ENCODE data around the gene LHFPL6.

Gene LHFPL6

GRCh38 chr13:39452834-39453233 lies 150.2 kb downstream of the LHFPL6 start:
- Histone ChIP-seq H3K36me3 (ENCODE audit: insufficient read depth, low read length) (no peaks in the 10 kb centered on the region), H3K9me3 (ENCODE audit: insufficient read depth, low read length, severe bottlenecking) (no peaks in the 10 kb centered on the region), H3K4me2 (ENCODE audit: insufficient read depth, low read length) (no peak overlapping the region), H3K9ac (ENCODE audit: low read depth, low read length) (no peak overlapping the region), H3K27me3 (ENCODE audit: insufficient read depth, low read length, poor library complexity) (no peaks in the 10 kb centered on the region), H3K79me2 (ENCODE audit: insufficient read depth, low read length) (no peaks in the 10 kb centered on the region), H3K4me3 (ENCODE audit: low read depth in 1 of 2, low read length in 2 of 2) (no peak overlapping the region), H3K4me1 (ENCODE audit: insufficient read depth, low read length) (no peaks in the 10 kb centered on the region), H3K27ac (ENCODE audit: low read length) (no peak overlapping the region), H2AFZ (ENCODE audit: low read depth, low read length) (no peak overlapping the region), H4K20me1 (ENCODE audit: insufficient read depth, low read length) (no peaks in the 10 kb centered on the region)
- ATAC-seq (ENCODE audit: insufficient read depth, low read depth): no peak
- no peak for TF ChIP-seq EZH2 (IDR thresholded peaks at IDR 0.05; ENCODE audit: borderline replicate concordance, low read depth, low read length, severe bottlenecking)
- TF ChIP-seq, protein P1, sequence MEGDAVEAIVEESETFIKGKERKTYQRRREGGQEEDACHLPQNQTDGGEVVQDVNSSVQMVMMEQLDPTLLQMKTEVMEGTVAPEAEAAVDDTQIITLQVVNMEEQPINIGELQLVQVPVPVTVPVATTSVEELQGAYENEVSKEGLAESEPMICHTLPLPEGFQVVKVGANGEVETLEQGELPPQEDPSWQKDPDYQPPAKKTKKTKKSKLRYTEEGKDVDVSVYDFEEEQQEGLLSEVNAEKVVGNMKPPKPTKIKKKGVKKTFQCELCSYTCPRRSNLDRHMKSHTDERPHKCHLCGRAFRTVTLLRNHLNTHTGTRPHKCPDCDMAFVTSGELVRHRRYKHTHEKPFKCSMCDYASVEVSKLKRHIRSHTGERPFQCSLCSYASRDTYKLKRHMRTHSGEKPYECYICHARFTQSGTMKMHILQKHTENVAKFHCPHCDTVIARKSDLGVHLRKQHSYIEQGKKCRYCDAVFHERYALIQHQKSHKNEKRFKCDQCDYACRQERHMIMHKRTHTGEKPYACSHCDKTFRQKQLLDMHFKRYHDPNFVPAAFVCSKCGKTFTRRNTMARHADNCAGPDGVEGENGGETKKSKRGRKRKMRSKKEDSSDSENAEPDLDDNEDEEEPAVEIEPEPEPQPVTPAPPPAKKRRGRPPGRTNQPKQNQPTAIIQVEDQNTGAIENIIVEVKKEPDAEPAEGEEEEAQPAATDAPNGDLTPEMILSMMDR (IDR thresholded peaks at IDR 0.05; ENCODE audit: borderline replicate concordance, extremely low read depth, low read length, poor library complexity, severe bottlenecking): no peak
- DNase-seq: no peak

- Histone ChIP-seq H3K4me3 (ENCODE audit: low read depth in 1 of 2, low read length in 2 of 2) (no peak overlapping the region), H3K27ac (ENCODE audit: low read length) (no peak overlapping the region), H3K27me3 (ENCODE audit: insufficient read depth, low read length, poor library complexity) (no peaks in the 10 kb centered on the region), H4K20me1 (ENCODE audit: insufficient read depth, low read length) (no peaks in the 10 kb centered on the region), H3K4me1 (ENCODE audit: insufficient read depth, low read length) (no peaks in the 10 kb centered on the region), H3K9me3 (ENCODE audit: insufficient read depth, low read length, severe bottlenecking) (no peaks in the 10 kb centered on the region), H3K79me2 (ENCODE audit: insufficient read depth, low read length) (no peaks in the 10 kb centered on the region), H3K9ac (ENCODE audit: low read depth, low read length) (no peak overlapping the region), H2AFZ (ENCODE audit: low read depth, low read length) (no peak overlapping the region), H3K36me3 (ENCODE audit: insufficient read depth, low read length) (no peaks in the 10 kb centered on the region), H3K4me2 (ENCODE audit: insufficient read depth, low read length) (no peak overlapping the region)
- no peak for DNase-seq
- no peak for TF ChIP-seq EZH2 (IDR thresholded peaks at IDR 0.05; ENCODE audit: borderline replicate concordance, low read depth, low read length, severe bottlenecking)
- ATAC-seq (ENCODE audit: insufficient read depth, low read depth): no peak
Observed at GRCh38 chr13:39452417-39452816, 150.6 kb downstream of the LHFPL6 start.

GRCh38 chr13:39451860-39452301 lies 151.1 kb downstream of the LHFPL6 start:
- no peaks in the 10 kb centered on the region for H3K9me3 ChIP-seq (ENCODE audit: insufficient read depth, low read length, severe bottlenecking)
- H2AFZ ChIP-seq (ENCODE audit: low read depth, low read length): no peak overlapping the region
- ATAC-seq (ENCODE audit: insufficient read depth, low read depth) (no peak), DNase-seq (no peak)
- no peak overlapping the region for H3K4me3 ChIP-seq (ENCODE audit: low read depth in 1 of 2, low read length in 2 of 2)
- H3K4me1 ChIP-seq (ENCODE audit: insufficient read depth, low read length): no peaks in the 10 kb centered on the region
- TF ChIP-seq, protein P1 (IDR thresholded peaks at IDR 0.05; ENCODE audit: borderline replicate concordance, extremely low read depth, low read length, poor library complexity, severe bottlenecking): no peak
- TF ChIP-seq EZH2 (IDR thresholded peaks at IDR 0.05; ENCODE audit: borderline replicate concordance, low read depth, low read length, severe bottlenecking): no peak
- H3K27me3 ChIP-seq (ENCODE audit: insufficient read depth, low read length, poor library complexity): no peaks in the 10 kb centered on the region
- no peak overlapping the region for H3K9ac ChIP-seq (ENCODE audit: low read depth, low read length)
- H3K4me2 ChIP-seq (ENCODE audit: insufficient read depth, low read length): no peak overlapping the region
- H4K20me1 ChIP-seq (ENCODE audit: insufficient read depth, low read length): no peaks in the 10 kb centered on the region
- no peak overlapping the region for H3K27ac ChIP-seq (ENCODE audit: low read length)
- H3K79me2 ChIP-seq (ENCODE audit: insufficient read depth, low read length): no peaks in the 10 kb centered on the region
- H3K36me3 ChIP-seq (ENCODE audit: insufficient read depth, low read length): no peaks in the 10 kb centered on the region

DNA sequence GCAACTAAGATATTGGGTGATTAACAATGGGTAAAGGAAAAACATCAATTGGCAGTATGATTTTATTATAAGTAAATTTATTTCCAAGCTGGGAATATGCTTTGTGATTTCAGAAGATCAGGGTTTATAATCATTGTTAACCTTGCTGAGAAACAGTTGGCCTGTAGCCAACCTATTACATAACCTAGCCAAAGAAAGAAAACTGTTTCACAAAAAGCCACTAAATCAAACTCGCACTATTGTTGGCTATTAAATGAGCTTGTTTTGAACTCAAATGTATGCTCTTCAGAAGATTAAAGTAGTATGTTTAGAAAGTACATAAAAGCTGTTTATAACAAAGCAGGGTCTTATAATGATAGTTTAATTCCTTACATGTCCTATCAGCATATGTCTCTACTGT lies 151.7 kb downstream of the LHFPL6 start:
- DNase-seq: no peak
- Histone ChIP-seq H3K27ac (ENCODE audit: low read length) (no peak overlapping the region), H3K9ac (ENCODE audit: low read depth, low read length) (no peak overlapping the region), H3K4me1 (ENCODE audit: insufficient read depth, low read length) (no peaks in the 10 kb centered on the region), H3K4me2 (ENCODE audit: insufficient read depth, low read length) (no peak overlapping the region), H2AFZ (ENCODE audit: low read depth, low read length) (no peak overlapping the region), H3K79me2 (ENCODE audit: insufficient read depth, low read length) (no peaks in the 10 kb centered on the region), H4K20me1 (ENCODE audit: insufficient read depth, low read length) (no peaks in the 10 kb centered on the region), H3K9me3 (ENCODE audit: insufficient read depth, low read length, severe bottlenecking) (no peaks in the 10 kb centered on the region), H3K4me3 (ENCODE audit: low read depth in 1 of 2, low read length in 2 of 2) (no peak overlapping the region), H3K27me3 (ENCODE audit: insufficient read depth, low read length, poor library complexity) (no peaks in the 10 kb centered on the region), H3K36me3 (ENCODE audit: insufficient read depth, low read length) (no peaks in the 10 kb centered on the region)
- TF ChIP-seq, protein P1 (IDR thresholded peaks at IDR 0.05; ENCODE audit: borderline replicate concordance, extremely low read depth, low read length, poor library complexity, severe bottlenecking): no peak
- no peak for TF ChIP-seq EZH2 (IDR thresholded peaks at IDR 0.05; ENCODE audit: borderline replicate concordance, low read depth, low read length, severe bottlenecking)
- no peak for ATAC-seq (ENCODE audit: insufficient read depth, low read depth)
